Activated T-helper 17 cell treated with anti-CD3 and anti-CD28 coated beads, Interleukin-2, amount 50 U/mL, for 72 hours (primary cell): ENCODE measurements around the gene HOXA6. TPM values are rescaled to one million over a fixed set of nuclear protein-coding genes. Genes with fewer than 3 reads are reported as not detected.

ENCODE experiments used
- ATAC-seq: fragments of 150-1000 bp; cut with Tn5 transposase; replicated peaks from 2 replicates; pipeline ENCODE4 v1.10.0; 2021; ENCODE audit warnings: mild to moderate bottlenecking, moderate library complexity
- H3K27ac Mint-ChIP-seq: one replicate; pipeline ENCODE4 v1.8.0; 2022; ENCODE audit warnings: mixed read lengths
- H3K27me3 Mint-ChIP-seq: one replicate; pipeline ENCODE4 v1.8.0; 2022; ENCODE audit warnings: mixed read lengths
- H3K36me3 Mint-ChIP-seq: one replicate; pipeline ENCODE4 v1.8.0; 2022; ENCODE audit warnings: low read depth, mild to moderate bottlenecking, mixed read lengths
- H3K4me1 Mint-ChIP-seq: one replicate; pipeline ENCODE4 v1.8.0; 2022; ENCODE audit warnings: mixed read lengths
- H3K4me3 Mint-ChIP-seq: one replicate; pipeline ENCODE4 v1.8.0; 2022; ENCODE audit warnings: mild to moderate bottlenecking, mixed read lengths
- H3K9me3 Mint-ChIP-seq: one replicate; pipeline ENCODE4 v1.8.0; 2022; ENCODE audit warnings: mixed read lengths
- total RNA-seq, 2 donors: library from RNA; stranded (reverse); gene quantifications; one replicate each; pipeline ENCODE4 v1.2.3, GENCODE V29; 2022

HOXA6 gene
- total RNA-seq, 2 donors from 2014 or later: not detected

DNA sequence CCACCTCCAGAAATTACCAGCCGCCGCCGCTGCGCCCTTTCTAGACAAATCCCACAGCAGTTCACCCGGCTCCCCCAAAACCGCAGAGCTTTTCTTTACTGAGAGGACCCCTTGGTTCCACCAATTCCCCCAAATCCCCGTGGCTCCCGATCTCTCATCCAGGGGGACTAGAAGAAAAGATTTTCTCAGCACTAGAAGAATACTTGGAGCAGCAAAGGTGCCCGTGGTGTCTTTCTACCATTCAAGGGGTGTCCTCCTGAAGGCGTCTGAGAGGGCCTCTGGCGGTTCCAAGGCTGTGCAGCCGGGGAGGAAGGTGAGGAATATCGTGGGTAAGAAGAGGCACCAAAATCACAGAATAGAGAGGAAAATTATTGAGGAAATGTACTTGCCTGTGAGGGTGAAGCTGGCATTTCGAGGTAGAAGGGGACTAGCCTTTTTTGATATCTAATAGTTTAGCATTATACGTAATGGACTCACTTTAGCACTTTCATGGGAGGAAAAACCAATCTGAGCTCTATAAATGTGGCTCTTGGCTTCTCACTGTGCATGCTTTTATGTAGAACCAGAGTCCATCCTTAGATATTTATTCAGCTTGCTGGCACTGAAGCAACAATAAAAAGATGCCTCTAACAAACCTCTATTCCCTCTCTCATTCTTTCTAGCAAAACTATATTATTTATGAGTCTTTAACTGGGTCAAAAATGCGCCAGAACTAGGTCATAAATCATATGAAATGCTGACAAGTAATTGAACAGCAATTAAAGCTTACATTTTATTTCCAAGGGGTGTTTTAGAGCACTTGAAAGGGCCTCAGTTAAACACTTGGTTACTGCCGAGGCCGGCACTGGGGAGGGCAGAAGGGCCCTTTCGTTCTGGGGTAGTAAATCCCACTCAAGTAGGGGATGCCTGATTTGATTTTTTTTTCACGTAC, 31.3 kb downstream of the HOXA6 start:
- Mint-ChIP-seq H3K9me3 (no peaks in the 10 kb centered on the region), H3K27me3 (peaks cover 7% of the 10 kb centered on the region), H3K4me3 (no peak overlapping the region)

GRCh38 chr7:27115221-27116026, 32.1 kb downstream of the HOXA6 start:
- H3K4me1 Mint-ChIP-seq: no peaks in the 10 kb centered on the region
- H3K27me3 Mint-ChIP-seq: peaks cover 7% of the 10 kb centered on the region
- H3K4me3 Mint-ChIP-seq: no peak overlapping the region
- no peaks in the 10 kb centered on the region for H3K9me3 Mint-ChIP-seq
- H3K36me3 Mint-ChIP-seq: no peaks in the 10 kb centered on the region
- H3K27ac Mint-ChIP-seq: no peak overlapping the region
- ATAC-seq: no peak

More for the DNA sequence above, 31.3 kb downstream of the HOXA6 start:
- Mint-ChIP-seq H3K27ac (no peak overlapping the region), H3K4me1 (no peaks in the 10 kb centered on the region), H3K36me3 (no peaks in the 10 kb centered on the region)
- ATAC-seq: no peak

- Mint-ChIP-seq H3K27me3 (peaks cover 7% of the 10 kb centered on the region), H3K36me3 (no peaks in the 10 kb centered on the region), H3K4me3 (no peak overlapping the region), H3K9me3 (no peaks in the 10 kb centered on the region), H3K4me1 (no peaks in the 10 kb centered on the region), H3K27ac (no peak overlapping the region)
- ATAC-seq: no peak
Measured at GRCh38 chr7:27114881-27115220, 32.7 kb downstream of the HOXA6 start.

DNA sequence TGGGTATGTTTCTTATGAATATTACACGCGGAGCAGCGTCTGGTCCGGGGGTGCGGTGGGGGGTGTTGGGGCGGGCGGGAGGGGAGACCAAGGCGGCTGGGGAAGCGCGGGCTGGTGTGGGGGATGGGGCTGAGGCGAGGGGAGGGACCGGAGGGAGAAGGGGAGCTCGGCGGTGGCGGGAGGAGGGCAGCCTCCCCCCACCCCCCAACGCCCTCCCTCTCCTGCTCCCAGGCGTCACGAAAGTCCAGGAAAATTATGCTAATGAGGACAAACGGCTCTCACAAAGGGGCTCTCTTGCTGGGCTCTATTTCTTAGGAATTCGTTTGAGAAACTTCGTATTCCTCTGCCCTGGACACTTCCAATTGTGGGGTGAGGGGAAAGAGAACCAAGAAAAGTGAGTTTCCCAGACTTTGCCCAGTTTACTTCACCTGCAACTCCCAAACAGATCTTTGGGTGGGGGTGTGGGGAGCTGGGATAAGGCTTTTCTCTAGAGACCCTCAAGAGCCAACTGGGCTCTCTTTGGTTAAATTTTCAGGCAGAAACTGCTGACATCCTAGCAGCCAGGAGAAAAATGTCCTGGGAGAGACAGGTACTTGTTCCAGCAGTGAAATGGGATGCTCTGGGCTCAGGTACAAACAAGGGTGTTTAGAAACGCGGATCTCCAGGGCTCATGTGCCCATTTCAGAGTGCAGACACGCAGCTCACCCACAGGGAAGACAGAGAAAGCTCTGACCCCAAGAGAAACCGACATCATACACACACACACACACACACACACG, 33.4 kb downstream of the HOXA6 start:
- Mint-ChIP-seq H3K4me3 (no peak overlapping the region), H3K9me3 (no peaks in the 10 kb centered on the region)
- no peak for ATAC-seq

DNA sequence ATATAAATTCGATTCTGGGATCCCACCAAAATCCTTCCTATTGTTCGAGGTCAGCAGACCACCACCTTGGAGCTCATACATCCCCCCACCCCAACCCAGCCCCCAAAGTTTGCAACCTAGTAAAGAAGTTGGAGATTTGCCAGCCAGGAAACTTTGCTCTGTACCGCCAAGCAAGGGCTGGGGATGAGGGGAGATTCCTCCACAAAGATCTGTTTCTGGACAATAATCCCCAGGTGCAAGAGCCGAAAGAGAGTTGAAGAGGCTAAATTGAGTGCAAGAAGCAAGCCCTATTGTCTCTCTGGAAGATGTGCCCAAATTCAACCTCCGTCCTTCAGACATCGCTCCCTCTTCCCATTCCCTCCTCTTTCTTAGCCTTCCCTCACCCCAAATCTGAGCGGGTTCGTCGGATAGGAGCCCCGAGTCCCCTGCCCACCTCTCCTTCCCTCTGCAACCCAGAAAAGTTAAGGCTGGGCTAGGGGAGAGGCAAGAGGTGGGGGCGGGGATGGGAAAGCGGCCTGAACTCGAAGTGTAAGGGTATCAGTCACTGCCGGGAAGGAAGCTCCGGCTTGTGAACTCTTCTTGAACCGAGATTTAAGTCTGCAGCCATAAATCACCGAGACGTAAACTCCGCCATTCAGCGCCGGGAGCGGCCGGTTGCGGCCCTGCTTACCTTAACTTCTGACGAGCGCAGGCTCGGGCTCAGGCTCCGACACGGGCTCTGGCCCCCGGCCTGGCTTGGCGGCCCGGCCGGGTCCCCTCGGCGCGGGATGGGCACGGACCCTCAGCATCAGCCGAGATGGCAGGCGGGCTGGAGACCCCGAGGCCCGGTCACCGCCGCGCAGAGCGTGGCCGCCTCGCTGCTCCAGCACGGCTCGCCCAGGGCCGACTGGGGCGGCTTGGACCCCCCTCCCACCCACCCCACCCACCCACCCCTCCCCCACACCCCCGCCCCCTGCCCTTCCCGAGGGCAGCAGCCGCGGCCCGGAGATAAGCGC, 34.3 kb downstream of the HOXA6 start:
- Mint-ChIP-seq H3K36me3 (no peaks in the 10 kb centered on the region), H3K4me1 (no peaks in the 10 kb centered on the region), H3K9me3 (no peaks in the 10 kb centered on the region), H3K4me3 (no peak overlapping the region), H3K27ac (no peak overlapping the region), H3K27me3 (peaks cover 7% of the 10 kb centered on the region)
- ATAC-seq: no peak

More for the DNA sequence above, 33.4 kb downstream of the HOXA6 start:
- Mint-ChIP-seq H3K36me3 (no peaks in the 10 kb centered on the region), H3K4me1 (no peaks in the 10 kb centered on the region), H3K27ac (no peak overlapping the region), H3K27me3 (peaks cover 7% of the 10 kb centered on the region)

GRCh38 chr7:27112361-27112760, 35.2 kb downstream of the HOXA6 start:
- no peaks in the 10 kb centered on the region for H3K36me3 Mint-ChIP-seq
- H3K4me1 Mint-ChIP-seq: peaks cover 3% of the 10 kb centered on the region
- no peak overlapping the region for H3K4me3 Mint-ChIP-seq
- H3K9me3 Mint-ChIP-seq: no peaks in the 10 kb centered on the region
- peaks cover 10% of the 10 kb centered on the region for H3K27me3 Mint-ChIP-seq
- H3K27ac Mint-ChIP-seq: no peak overlapping the region
- ATAC-seq: no peak

- Mint-ChIP-seq H3K27me3 (peaks cover 10% of the 10 kb centered on the region), H3K9me3 (no peaks in the 10 kb centered on the region), H3K4me1 (peaks cover 4% of the 10 kb centered on the region), H3K36me3 (no peaks in the 10 kb centered on the region), H3K27ac (no peak overlapping the region), H3K4me3 (no peak overlapping the region)
- no peak for ATAC-seq
Measured at GRCh38 chr7:27111751-27112277, 35.8 kb downstream of the HOXA6 start.

- Mint-ChIP-seq H3K4me3 (no peak overlapping the region), H3K9me3 (no peaks in the 10 kb centered on the region), H3K4me1 (peaks cover 4% of the 10 kb centered on the region), H3K27ac (no peak overlapping the region), H3K27me3 (peaks cover 10% of the 10 kb centered on the region), H3K36me3 (no peaks in the 10 kb centered on the region)
- ATAC-seq: no peak
Measured at GRCh38 chr7:27111042-27111750, 36.4 kb downstream of the HOXA6 start.

DNA sequence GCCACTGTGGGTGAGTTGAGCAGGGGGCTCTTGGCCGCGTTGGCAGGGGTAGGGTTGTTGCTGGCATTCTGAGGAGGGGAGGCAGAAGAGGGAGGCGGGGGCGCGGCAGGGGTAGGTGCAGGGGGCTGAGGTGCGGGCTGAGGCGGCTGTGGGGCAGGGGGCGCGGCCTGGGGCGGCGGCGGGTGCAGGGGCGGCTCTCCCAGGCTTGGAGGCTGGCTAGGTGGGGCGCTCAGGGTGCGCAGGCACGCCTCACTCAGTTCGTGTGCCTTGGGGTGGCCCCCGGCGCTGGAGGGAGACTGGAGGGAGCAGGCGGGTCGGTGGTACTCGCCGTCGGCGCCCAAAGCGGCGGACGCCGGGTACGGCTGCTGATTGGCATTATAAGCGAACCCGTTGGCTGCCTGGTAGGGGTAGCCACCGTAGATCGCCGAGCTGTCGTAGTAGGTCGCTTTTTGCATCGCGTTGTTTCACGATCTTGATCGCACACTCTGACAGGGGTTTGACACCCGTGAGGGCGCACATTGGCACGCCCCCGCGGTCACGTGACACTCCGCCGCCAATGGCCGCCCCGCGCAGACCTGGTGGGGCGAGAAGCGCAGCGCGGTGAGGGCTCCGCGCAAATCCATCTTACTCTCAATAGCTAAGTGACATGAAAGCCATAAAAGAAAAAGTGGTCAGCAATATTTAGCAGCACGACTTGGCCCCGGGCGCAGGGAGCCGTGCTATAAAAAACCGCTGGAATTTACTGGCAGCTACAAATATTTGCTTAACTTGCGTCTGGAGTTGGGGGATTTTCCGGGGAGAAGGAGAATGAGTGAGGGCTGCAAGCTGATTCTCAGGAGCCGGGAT, 37.2 kb downstream of the HOXA6 start:
- H3K4me1 Mint-ChIP-seq: peaks cover 4% of the 10 kb centered on the region
- peaks cover 11% of the 10 kb centered on the region for H3K27me3 Mint-ChIP-seq
- no peak for ATAC-seq
- no peak overlapping the region for H3K4me3 Mint-ChIP-seq
- H3K36me3 Mint-ChIP-seq: no peaks in the 10 kb centered on the region
- H3K9me3 Mint-ChIP-seq: no peaks in the 10 kb centered on the region
- no peak overlapping the region for H3K27ac Mint-ChIP-seq

- Mint-ChIP-seq H3K36me3 (no peaks in the 10 kb centered on the region), H3K27me3 (peaks cover 15% of the 10 kb centered on the region), H3K9me3 (no peaks in the 10 kb centered on the region), H3K27ac (no peak overlapping the region), H3K4me1 (peaks cover 4% of the 10 kb centered on the region), H3K4me3 (no peak overlapping the region)
- ATAC-seq: no peak
Measured at GRCh38 chr7:27109466-27110185, 37.9 kb downstream of the HOXA6 start.

DNA sequence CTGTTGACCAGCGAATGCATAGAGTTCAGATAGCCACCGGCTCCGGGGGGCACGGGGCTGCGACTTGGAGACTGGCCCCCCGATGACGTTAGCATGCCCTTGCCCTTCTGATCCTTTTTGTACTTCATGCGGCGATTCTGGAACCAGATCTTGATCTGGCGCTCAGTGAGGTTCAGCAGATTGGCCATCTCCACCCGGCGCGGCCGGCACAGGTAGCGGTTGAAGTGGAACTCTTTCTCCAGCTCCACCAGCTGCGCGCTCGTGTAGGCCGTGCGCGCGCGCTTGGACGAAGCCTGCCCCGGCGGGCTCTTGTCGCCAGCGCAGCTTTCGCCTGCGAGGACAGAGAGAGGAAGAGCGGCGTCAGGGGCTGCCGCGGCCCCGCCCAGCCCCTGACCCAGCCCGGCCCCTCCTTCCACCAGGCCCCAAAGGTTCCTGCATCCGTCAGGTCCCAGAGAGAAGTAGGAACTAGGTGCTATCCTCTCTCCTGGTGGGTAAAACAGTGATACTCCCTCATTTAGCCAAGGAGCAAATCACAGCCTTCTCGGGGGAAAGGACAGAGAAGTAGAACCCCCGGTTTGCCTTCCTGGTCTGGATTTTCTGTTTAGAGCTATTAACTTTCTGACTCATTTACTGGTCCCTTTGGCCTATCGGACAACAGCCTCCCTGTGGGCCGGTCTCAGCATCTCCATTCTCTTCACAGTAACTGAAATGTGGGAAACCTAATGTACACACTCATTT, 39.0 kb downstream of the HOXA6 start:
- Mint-ChIP-seq H3K27me3 (peaks cover 25% of the 10 kb centered on the region), H3K27ac (no peak overlapping the region), H3K4me3 (no peak overlapping the region), H3K36me3 (no peaks in the 10 kb centered on the region), H3K4me1 (peaks cover 8% of the 10 kb centered on the region), H3K9me3 (no peaks in the 10 kb centered on the region)
- ATAC-seq: no peak
